Activated CD4-positive, alpha-beta T cell treated with anti-CD3 and anti-CD28 coated beads, Interleukin-2, Interleukin-4, amounts not matched to agents 100 ng/mL and 50 ng/mL, durations not matched to agents 16 hours and 8 hours (primary cell): Measurements from ENCODE around the gene HTRA2.

ENCODE experiments used
- DNase-seq: peaks from one replicate; pipeline ENCODE4 v3.0.0-alpha.2; 2020; ENCODE audit warnings: low spot score

The HTRA2 gene

GRCh38 chr2:74562126-74562775 lies 32.5 kb downstream of the HTRA2 start:
- DNase-seq, result no peak

DNA sequence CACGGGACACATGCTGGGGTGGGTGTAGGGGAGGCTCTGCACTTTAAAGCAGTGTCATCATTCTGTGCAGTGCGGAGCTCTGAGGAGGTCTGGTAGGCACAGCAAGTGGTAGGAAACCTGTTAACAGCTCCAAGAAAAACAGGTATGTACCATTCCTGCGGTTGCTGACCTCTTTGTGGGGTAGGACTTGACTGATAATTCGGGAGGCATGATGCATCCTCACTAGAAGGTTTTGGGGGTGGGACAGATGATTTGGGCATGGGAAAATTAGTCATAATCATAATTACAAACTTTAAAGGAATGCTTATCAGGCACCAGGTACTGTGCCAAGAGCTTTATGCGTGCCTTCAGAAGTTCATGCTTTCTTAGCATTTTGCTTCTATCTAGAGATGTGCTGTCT lies 34.5 kb downstream of the HTRA2 start:
- no peak for DNase-seq

- DNase-seq, result no peak
Observed at GRCh38 chr2:74566076-74566753, 36.5 kb downstream of the HTRA2 start.

- no peak for DNase-seq
Observed at GRCh38 chr2:74566754-74567085, 37.0 kb downstream of the HTRA2 start.

DNA sequence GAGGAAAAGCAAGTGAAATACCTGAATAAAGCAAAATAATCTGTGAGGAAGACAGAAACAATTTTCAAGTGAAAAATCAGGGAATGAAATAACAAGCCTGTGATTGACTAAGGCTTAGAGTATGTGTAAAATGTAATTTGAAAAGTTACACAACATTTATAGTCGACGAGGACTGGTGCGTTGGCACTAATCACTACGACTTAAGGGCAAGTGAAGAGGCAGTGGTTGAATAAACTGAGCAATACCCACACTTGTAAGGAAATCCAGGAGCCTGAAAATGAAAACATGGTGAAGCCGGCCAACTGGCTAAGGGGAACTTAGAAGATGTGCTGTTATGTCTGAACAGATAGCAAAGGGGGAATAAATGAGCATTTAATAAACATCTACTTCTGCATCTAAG lies 38.1 kb downstream of the HTRA2 start:
- DNase-seq, result no peak

DNA sequence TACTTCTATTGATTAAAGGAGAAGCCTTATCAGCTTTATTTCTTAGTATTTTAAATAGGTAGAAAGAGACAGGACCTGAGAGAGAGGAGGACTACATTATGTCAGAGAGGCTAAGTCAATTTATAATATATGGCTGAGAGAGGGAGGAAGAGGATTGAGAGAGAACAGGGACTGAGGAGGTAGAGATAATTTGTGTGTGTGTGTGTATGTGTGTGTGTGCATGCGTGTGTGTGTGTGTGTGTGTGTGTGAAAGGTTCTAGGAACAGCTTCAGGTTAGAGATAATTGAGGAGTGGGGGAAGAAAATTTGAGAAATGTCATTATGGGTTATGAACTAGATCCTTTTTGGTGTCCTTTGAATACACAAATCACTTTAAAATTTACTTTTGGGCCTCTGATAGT lies 40.0 kb downstream of the HTRA2 start:
- DNase-seq, result no peak

DNA sequence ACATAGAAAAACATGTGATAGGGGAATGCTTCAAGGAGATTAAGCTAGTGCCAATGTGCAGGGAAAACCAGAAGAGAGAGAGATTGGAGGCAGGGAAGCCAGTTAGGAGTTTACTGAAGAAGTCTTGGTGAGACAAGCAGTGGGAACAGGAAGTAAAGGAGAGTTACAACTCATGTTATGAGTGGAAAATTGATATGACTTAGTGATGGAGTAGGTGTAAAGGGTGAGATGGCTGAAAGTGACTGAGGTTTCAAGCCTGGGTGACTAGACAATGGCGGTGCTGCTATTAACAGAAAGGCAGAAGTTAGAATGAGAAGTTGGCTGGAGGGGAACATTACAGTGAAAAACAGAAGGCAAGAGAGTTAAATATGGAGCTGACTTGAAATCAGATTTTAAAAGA lies 41.3 kb downstream of the HTRA2 start:
- peak; percentile 57 for DNase-seq

GRCh38 chr2:74572178-74572925 lies 42.6 kb downstream of the HTRA2 start:
- DNase-seq, result no peak

DNA sequence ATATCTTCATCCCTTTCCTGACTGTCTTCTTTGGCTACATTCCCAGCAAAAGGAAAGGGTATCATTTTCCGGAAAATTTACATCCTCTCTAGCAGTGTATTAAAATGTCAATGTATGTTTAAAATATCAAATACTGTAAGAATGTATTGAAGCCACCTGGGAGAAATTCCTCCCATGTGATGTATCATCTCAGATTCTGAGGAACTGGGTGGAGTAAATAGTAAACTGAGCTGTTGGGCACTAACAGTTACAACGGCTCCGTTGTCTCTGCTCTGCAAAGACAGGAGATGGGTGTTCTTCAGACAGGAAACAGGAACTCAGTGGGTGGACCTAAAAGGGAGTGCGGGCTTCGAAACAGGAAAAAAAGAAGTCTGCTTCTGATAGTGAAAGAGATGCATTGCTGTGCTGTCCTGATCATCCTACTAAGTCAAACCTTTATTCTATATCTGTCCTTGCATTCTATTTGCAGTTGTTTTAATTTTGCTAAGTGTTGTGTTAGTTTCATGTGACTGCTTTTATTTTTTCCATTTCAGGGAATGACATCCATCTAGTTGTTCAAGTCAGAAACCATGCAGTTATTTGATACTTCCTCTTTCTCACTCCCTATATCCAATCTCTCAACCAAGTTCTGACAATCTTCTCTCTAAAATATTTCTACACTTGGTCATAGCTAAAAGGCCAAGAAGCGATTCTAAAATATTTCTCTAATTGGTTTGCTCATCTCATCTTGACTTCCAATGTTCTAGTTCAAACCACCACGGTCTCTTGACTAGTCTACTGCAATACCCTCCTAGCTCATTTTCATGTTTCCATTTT lies 44.2 kb downstream of the HTRA2 start:
- DNase-seq, result peak; percentile 75

- DNase-seq, result no peak
Observed at GRCh38 chr2:74575320-74575719, 45.6 kb downstream of the HTRA2 start.

- DNase-seq, result no peak
Observed at GRCh38 chr2:74576211-74576862, 46.6 kb downstream of the HTRA2 start.

DNA sequence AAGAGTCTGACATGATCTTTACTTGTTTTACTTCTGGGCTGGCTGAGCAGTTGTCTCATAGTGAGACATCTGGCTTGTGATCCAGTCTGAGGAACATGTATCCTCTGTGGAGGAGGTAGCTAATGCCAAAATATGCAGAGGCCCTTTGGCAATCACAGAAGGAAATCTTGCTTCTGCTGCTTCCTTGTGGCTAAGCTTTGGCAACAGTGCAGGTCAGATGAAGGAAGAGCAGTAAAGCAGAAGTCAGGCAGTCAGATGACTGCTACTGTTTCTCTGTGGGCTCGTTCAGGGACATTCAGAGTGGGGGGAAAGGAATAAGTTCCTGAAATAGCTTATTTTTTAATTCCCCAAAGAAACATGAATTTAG lies 47.1 kb downstream of the HTRA2 start:
- DNase-seq, result no peak

GRCh38 chr2:74577448-74577847 lies 47.7 kb downstream of the HTRA2 start:
- DNase-seq, result peak; percentile 67

DNA sequence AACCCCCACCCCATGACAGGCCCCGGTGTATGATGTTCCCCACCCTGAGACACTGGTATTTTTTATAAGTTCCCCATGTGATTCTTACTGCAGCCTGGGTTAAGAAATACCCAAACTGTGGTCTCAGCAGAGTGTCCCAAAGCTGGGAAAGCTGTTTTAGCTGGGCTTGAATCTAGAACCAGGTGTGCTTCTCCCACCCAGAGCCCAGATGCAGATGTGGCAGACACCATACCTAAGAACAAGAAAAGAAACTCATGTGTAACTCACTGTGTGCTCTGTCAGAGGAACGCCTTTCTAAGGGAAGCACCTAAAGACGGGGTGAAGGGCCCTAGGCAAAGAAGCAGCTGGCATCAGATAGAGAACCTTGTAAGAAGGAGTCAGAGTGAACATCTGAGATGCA lies 48.7 kb downstream of the HTRA2 start:
- DNase-seq, result no peak

DNA sequence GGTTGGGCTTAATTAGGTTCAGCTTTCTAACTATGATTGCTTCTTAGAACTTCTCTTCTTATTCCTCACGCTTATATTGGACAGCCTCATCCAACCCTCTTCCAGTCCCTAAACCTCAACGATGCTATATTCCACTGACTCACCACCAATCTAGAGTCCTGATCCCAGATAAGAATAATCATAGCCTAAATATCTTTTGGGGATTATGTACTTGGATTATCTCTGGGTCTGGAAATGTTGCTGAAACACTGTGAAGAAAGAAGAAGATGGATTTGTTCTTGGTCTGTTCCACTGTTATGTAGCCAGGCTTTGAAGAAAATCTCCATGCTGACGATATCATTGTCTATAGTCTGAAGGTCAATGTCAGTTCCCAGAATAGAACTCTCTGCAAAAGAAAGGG lies 51.7 kb downstream of the HTRA2 start:
- DNase-seq, result no peak

- DNase-seq, result no peak
Observed at GRCh38 chr2:74582184-74582583, 52.5 kb downstream of the HTRA2 start.
